Esophagus squamous epithelium (tissue), 5 donors: ENCODE results near the gene CORIN. TPM values are rescaled to one million over a fixed set of nuclear protein-coding genes. Genes with fewer than 3 reads are reported as not detected.
"Not testable (repeated sequence)": the region's sequence is repeated elsewhere in the genome, so short reads cannot be mapped to it uniquely, and the experiment has no call there.

Experiments used
- DNase-seq: peaks from one replicate; lab custom pipeline; 2025; lab: John Stamatoyannopoulos, UW
- H3K27ac ChIP-seq, 4 donors: fragments of 200-600 bp; sonication (generic); one replicate each; pipeline ENCODE4 v1.5.1; 2016 to 2019; ENCODE audit warnings: mild to moderate bottlenecking in 1 of 4
- H3K27me3 ChIP-seq, 4 donors: fragments of 200-600 bp; sonication (generic); 1 replicate in 3 of 4; 2 replicates in 1 of 4; pipeline versions ENCODE4 v1.5.1 to v1.6.0; 2017 to 2021; ENCODE audit warnings: antibody characterized with exemption in 1 of 4
- H3K36me3 ChIP-seq, 3 donors: fragments of 200-600 bp; sonication (generic); one replicate each; pipeline ENCODE4 v1.5.1; 2016 to 2019
- H3K4me1 ChIP-seq, 3 donors: fragments of 200-600 bp; sonication (generic); one replicate each; pipeline ENCODE4 v1.5.1; 2017 to 2019
- H3K4me3 ChIP-seq, 4 donors: fragments of 200-600 bp; sonication (generic); 1 replicate in 3 of 4; 2 replicates in 1 of 4; pipeline ENCODE4 v1.5.1; 2016 to 2019; ENCODE audit warnings: mild to moderate bottlenecking in 2 of 4, moderate library complexity in 1 of 4
- H3K9me3 ChIP-seq, 3 donors: fragments of 200-600 bp; sonication (generic); one replicate each; pipeline ENCODE4 v1.5.1; 2016 to 2019
- CTCF ChIP-seq, 6 experiments: fragments of 450-650 bp in 4 of 6; fragments of 200-600 bp in 2 of 6; sonication (generic) in 2 of 6; IDR thresholded peaks; one replicate each; pipeline ENCODE4 v1.5.1; 2016 to 2019; ENCODE audit warnings: antibody characterized with exemption in 6 of 6, mild to moderate bottlenecking in 4 of 6, moderate library complexity in 4 of 6
- POLR2A ChIP-seq, 4 donors: fragments of 450-650 bp; IDR thresholded peaks; one replicate each; pipeline ENCODE4 v1.6.1; 2017; ENCODE audit warnings: antibody characterized with exemption in 4 of 4, mild to moderate bottlenecking in 4 of 4, moderate library complexity in 3 of 4
- WGBS, 2 donors: methylation state at CpG; one replicate each; pipeline ENCODE4 v1.1.5; 2018; 5-methylcytosine and 5-hydroxymethylcytosine counted together
- intact Hi-C: fragments of 100-400 bp; cut with DNase I; formaldehyde crosslinking; loops from one replicate; pipeline ENCODE4 v1.15.0; 2022
- total RNA-seq, 4 donors: library from RNA; depleted of rRNA; stranded (reverse); fragments of >200 nt; gene quantifications; one replicate each; pipeline ENCODE4 v1.1.0, GENCODE V29; 2016
- donor health status: DM: yes; HTN: yes; CAD: no.

CORIN gene
- total RNA-seq, 4 donors from 2014 or later, result 0.08 to 4.8 (median 0.41) TPM

- no peak overlapping the region for H3K27ac ChIP-seq
- no peaks in the 10 kb centered on the region for H3K4me1 ChIP-seq
- WGBS, 2 donors, result 78 to 79% methylated on average over 1 of the region's 1 CpG
- DNase-seq, result no peak
- intact Hi-C loops, result no loop called here
- no peaks in the 10 kb centered on the region for H3K36me3 ChIP-seq
- no peaks in the 10 kb centered on the region for H3K27me3 ChIP-seq
- TF ChIP-seq POLR2A (IDR thresholded peaks at IDR 0.05) (no peak), CTCF (IDR thresholded peaks at IDR 0.05) (no peak)
- no peak overlapping the region for H3K4me3 ChIP-seq
- H3K9me3 ChIP-seq, result no peaks in the 10 kb centered on the region
Observed at GRCh38 chr4:47695260-47695659, 142.6 kb downstream of the CORIN start.

GRCh38 chr4:47694322-47694721 lies 143.5 kb downstream of the CORIN start:
- no peaks in the 10 kb centered on the region for H3K27me3 ChIP-seq
- no peak for DNase-seq
- WGBS, 2 donors, result 69 to 84% methylated on average over 1 of the region's 1 CpG
- TF ChIP-seq CTCF (IDR thresholded peaks at IDR 0.05) (no peak), POLR2A (IDR thresholded peaks at IDR 0.05) (no peak)
- H3K4me3 ChIP-seq, result no peak overlapping the region
- H3K36me3 ChIP-seq, result no peaks in the 10 kb centered on the region
- intact Hi-C loops, result no loop called here
- H3K4me1 ChIP-seq, result no peaks in the 10 kb centered on the region
- no peak overlapping the region for H3K27ac ChIP-seq
- H3K9me3 ChIP-seq, result no peaks in the 10 kb centered on the region

GRCh38 chr4:47692691-47693090 lies 145.2 kb downstream of the CORIN start:
- H3K27me3 ChIP-seq, result no peaks in the 10 kb centered on the region
- H3K4me3 ChIP-seq, result no peak overlapping the region
- no peaks in the 10 kb centered on the region for H3K36me3 ChIP-seq
- H3K27ac ChIP-seq, result no peak overlapping the region
- DNase-seq, result no peak
- no peaks in the 10 kb centered on the region for H3K4me1 ChIP-seq
- intact Hi-C loops, result no loop called here
- 26 to 58% methylated on average over 7 of the region's 7 CpGs for WGBS, 2 donors
- H3K9me3 ChIP-seq, result no peaks in the 10 kb centered on the region
- no peak for TF ChIP-seq POLR2A (IDR thresholded peaks at IDR 0.05)
- no peak for TF ChIP-seq CTCF (IDR thresholded peaks at IDR 0.05)

GRCh38 chr4:47691757-47692383 lies 146.0 kb downstream of the CORIN start:
- WGBS, 2 donors, result 53 to 64% methylated on average over 1 of the region's 1 CpG
- H3K27ac ChIP-seq, DNase-seq, H3K4me1 ChIP-seq, H3K9me3 ChIP-seq, H3K27me3 ChIP-seq, H3K36me3 ChIP-seq, intact Hi-C loops, H3K4me3 ChIP-seq: not testable (repeated sequence)

- no peak for TF ChIP-seq CTCF (IDR thresholded peaks at IDR 0.05)
- no peak for TF ChIP-seq POLR2A (IDR thresholded peaks at IDR 0.05)
- no peaks in the 10 kb centered on the region for H3K4me1 ChIP-seq
- H3K9me3 ChIP-seq, result no peaks in the 10 kb centered on the region
- no peak for DNase-seq
- H3K36me3 ChIP-seq, result no peaks in the 10 kb centered on the region
- no peak overlapping the region for H3K4me3 ChIP-seq
- 72 to 82% methylated on average over 3 of the region's 3 CpGs for WGBS, 2 donors
- no peak overlapping the region for H3K27ac ChIP-seq
- H3K27me3 ChIP-seq, result no peaks in the 10 kb centered on the region
- intact Hi-C loops, result no loop called here
Observed at GRCh38 chr4:47690611-47691010, 147.3 kb downstream of the CORIN start.
